Measurements from ENCODE around the gene TDRD15.

GRCh38 chr2:21162615-21162878 is 38.8 kb downstream of the TDRD15 start:
- TF ChIP-seq CTCF (IDR thresholded peaks at IDR 0.05) (no peak), POLR2A (IDR thresholded peaks at IDR 0.05) (no peak)

Data from body of pancreas (tissue), 4 donors.